AG08395 (cell line): Measurements from ENCODE around the gene NACC1.

Experiments
- DNase-seq: peaks from one replicate; pipeline ENCODE4 v3.0.0; 2012; ENCODE audit warnings: mixed read lengths, low spot score

NACC1 gene

DNA sequence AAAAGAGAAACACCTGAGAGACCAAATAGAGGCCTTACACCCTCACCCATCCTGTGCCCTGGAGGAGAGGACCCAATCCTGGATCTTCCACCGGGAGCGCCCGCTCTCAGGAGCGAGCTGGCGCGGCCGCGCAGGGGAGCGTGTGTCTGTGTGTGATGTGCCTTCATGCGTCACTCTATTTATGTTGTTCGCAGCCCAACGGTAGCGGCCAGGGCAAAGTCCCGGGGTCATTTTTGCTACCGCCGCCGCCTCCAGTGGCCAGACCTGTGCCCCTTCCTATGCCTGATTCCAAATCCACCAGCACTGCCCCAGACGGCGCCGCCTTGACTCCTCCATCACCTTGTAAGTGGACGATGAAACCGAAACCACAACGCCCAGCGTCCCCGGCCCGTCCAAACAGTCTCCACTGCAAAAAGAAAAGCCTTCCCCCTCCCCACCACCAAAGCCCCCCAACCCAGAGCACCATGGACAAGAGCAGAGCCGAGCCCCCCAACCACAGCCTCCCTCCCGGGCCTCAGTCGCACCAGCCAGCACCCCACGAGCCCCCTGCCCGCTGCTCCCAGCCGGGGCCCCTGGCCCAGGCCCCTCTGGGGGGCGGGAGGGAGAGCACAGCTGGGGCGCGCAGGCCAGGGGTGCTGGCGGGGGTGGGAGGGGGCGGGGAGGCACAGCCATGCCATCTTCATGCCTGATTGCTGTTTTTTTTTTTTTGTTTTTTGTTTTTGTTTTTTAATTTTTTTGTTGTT, 30.1 kb upstream of the NACC1 start:
- DNase-seq: no peak

DNA sequence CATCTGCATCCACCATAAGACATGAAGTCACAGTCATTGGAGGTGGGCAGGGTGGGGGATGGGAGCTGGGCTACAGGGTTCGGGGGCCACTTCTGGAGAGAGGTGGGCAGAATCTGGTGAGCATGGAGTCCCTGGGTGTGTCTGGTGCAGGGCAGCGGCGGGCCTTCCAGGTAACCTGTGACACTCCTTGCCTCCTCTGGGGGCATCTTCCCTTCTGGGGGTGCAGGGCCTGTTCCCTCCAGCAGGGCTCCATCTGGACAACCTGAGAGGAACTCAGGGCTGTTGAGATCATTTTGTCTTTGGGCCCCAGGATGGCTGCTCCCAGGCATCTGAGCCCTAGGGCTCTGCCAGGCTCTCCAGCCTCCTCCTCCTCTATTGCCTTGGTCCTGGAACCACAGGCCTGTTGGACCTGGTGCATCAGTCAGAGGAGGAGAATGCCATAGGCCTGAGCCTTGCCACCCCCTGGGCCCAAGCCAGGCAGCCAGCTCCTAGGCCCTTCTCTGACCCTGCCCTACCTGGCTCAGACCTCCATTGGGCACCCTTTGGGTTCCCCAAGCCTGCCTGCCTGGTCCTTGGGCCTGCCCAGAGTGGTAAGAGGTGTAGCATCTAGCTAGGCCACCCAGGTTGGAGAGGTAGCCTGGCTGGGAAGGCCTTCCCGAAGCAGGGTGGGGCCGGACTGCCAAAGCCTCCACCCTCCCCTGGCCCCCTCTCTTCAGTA, 28.8 kb upstream of the NACC1 start:
- DNase-seq: no peak

DNA sequence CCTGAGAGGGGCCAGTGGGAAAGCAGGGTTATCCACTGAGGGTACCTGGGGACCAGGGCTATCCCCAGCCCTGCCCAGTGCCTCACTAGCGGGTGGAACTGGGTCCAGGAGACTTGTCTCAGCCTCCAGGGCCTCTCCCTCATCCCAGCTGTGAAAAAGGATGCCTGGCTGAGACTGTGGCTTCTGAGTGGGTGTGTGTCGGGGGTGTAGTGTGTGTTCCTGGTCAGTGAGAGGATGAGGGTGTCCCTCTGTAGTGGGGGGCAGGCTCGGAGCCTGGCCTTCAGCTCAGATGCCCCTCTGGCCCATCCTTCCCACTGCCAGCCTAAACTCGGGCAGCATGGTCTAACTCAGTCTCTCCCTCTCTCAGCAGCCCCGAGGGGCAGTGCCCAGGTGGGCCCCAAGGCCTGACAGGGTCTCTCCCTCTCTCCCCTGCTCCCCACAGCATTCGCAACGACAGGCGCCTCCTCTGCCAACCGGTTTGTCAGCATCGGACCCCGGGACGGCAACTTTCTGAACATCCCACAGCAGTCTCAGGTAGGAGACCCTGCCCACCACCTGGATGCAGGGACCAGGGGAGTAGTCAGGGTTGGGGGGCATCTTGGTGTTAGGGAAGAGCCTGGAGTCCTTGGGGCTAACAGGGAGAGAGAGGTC, 28.1 kb upstream of the NACC1 start:
- DNase-seq: no peak

DNA sequence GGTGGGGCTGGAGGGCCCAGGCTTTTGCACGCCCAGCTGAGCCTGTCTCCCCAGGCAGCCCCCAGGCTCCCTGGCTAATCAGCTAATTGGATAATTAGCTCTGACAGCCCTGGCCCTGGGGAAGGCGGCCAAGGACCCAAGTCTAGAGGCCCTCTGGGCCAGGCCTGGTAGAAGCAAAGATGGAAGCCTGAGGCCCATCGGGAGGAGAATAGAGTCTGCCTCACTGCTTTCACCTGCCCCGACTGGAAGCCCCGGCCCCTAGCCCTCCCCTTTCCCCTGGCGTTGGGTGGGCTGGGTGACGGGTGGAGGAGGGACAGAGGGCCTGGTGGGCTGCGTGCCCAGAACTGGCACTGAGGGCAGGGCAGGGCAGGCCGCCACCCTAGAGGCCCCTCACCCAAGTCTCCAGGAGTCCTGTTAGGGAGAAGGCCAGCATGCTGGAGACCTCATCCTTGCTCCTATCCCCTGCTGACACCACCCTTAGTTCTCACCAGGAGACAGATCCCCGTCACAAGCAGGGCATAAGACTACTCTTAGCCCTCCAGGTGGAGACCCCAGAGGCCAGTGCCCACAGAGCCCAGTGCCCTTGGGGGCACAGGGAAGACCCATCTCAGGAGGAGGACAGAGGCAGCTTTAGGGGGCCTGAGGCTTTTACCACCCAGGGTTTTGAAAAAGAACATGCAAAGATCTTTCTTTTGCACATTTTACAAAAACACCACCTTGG, 27.4 kb upstream of the NACC1 start:
- DNase-seq: no peak

DNA sequence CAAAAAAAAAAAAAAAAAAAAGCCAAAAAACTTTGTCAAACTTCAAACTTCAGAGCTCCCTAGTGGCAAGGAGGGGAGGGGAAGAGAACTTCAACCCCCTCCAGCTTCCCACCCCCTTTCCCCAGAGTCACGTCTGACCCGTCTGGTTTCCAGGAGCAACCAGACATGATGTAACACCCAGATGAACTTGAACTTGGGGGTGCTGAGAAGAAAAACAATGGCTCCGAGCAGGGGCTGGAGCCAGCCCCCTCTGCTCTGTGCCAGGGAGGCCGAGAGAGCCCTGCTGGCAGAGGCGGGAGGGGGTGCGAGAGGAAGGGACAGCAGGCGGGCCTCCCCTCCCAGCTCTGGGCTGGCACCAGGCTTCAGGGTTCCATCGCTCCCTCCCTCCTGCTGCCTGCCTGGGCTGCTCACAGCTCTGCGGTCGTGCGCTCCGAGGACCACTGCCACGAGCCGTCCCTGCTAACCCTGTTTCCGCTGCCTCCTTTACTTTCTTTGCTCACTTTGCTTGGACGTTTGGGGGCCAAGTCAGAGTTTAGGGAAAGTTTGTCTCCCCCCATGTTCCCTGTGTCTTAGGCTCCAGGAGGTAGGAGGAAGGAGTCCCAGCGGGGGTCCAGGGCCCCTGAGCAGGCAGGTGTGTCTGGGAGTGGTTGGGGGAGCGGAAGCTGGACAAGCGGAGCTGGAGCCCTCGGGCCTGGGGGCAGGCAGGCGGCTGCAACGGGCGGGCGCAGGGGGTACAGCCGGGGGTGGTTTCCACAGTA, 26.5 kb upstream of the NACC1 start:
- DNase-seq: peak; percentile 75

DNA sequence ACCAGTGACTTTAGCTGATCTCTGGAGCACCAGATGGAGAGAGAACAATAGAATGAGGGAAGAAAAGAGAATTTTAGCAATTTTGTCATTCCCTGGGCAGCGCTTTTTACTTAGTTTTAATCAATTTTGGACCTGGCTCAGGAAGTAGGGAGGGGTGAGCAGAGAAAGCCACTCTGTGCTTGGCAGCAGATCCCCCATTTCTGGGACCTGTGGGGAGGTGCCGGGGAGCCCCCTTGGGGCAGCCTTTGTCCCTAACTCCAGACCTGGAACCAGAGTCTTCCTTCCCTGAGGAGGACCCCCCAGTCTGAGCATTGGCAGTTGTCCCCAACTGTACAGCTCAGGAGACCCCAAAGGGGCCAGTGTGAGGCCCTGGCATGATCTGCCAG, 25.9 kb upstream of the NACC1 start:
- DNase-seq: no peak

DNA sequence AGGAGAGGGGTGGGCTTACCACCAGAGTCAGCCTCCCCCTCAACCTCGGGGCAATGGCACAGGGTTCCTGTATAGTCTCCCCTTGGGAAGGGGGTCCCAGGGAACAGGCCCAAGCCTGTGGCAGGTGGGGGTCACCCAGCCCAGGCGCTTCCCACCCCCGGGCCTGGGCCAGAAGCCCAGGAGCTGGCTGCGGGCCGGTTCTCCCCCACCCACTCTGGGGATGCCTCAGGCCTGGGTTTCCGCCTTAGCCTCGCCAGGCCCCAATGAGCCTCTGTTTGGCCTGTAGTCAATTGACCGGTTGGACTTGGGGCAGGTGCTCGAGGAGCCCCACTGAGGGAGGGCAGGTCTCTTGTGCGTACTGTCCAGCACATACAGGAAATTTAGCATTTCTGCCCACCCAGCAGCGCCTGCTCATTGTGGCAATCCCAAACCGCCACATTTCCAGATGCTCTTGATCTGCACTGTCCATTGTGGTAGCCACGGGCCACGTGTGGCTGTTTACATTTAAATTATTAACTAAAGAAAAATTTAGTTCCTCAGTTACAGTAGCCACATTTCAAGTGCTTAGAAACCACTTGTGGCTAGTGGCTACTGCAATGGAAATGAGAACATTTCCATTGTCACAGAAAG, 25.3 kb upstream of the NACC1 start:
- DNase-seq: no peak

GRCh38 chr19:13093407-13094105, 24.5 kb upstream of the NACC1 start:
- DNase-seq: peak; percentile 91

- DNase-seq: no peak
Measured at GRCh38 chr19:13094106-13094504, 24.0 kb upstream of the NACC1 start.

DNA sequence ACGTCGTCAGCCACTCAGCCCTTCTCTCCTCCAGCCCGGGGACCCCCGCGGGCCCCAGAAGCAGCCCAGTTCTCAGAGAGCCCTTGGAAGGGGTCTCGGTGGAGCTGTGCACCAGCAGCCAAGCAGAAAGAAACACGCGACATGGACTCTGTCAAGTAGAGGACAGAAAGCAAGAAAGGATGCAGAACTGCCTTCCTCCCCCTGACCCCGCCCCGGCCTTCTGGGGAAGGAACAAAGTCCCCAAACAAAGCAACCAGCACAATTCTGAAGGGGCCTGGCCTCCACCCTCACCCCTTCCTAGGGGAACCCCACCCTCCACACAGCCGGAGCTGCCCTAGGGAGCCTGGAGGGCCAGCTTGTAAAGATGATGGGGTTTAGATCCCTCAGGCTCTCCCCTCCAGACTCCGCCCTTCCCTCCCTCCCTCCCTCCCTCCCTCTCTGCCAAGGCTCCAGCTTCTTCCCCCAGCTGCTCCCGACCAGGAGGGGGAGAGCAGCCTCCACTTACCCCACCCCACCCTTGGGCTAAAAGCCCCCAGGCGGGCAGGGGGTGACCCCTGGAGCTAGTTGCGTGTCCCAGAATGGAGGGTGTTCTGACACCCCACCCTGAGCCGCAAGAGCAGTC, 23.2 kb upstream of the NACC1 start:
- no peak for DNase-seq

DNA sequence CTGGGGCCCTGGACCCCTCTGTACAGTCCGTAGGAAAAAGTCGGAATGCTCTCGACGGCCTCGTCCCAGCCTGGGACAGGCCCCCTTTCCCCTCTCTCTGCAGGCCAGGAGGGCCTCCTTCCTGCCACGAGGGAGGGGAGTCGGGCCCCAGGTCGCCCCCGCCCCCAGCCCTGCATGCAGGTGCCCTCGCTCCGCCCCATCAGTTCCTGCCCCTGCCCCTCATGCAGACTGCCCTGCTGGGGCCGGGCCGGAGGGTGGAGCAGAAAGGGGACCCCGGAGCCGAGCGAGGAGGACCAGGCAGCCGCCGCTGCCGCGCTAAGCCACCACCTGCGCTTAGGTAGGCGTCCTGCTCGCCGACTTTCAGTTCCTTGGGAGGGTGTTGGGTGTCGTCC, 22.7 kb upstream of the NACC1 start:
- no peak for DNase-seq

GRCh38 chr19:13095934-13096927, 21.8 kb upstream of the NACC1 start:
- DNase-seq: no peak

DNA sequence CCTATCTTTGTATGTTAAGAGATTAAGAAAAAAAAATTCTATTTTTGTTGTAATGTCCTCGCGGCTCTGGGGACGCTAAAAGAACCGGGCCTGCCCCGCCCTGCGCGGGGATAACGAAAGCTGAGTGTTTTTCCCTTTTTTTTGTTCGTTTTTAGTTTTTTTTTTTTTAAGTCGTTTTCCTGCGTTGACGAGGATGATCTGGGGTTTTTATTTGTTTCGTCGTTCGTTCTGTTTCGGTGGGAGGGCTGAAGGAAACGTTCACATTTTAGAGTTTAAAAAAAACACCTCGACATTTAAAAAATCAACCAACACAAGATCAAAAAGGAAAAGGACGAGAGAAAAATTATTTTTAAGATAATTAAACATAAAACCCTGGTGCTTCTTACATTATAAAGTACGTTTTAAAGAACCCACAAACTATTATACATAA, 21.0 kb upstream of the NACC1 start:
- DNase-seq: no peak

DNA sequence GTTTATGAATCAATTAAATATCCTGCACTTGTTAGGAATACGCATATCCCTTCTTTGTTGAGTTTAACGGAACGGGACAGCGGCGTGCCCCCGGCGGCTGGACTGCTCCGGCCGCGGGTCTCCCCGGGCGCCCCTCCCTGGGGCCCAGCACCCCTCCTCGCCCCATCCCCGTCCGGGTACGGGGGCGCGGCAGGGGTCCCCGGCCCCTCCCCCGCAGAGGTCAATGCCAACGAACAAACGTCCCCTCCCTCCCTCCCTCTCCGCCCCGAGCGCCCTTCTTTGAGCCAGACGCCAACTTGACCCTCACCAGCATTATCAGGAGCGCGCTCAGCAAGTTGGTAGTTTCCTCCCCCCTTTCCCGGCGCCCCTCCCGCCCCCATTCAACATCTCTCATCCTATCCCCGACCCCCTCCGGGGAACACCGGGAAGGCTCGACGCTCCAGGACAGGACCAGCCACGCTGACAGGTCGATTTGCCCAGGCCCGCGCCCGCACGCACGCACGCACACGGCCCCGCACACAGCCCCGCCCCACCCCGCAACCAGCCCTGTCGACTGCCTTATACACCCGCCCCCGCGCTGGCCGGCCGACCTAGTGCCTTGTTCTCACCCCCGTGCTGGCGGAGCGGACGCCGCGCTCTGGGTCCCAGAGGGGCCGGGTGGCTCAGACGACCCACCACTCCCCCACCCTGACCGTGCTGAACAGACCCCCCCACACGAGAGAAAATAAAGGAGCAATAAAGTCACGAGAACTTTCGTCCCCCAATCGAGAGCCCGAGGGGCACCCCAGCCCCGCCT, 20.4 kb upstream of the NACC1 start:
- DNase-seq: no peak

DNA sequence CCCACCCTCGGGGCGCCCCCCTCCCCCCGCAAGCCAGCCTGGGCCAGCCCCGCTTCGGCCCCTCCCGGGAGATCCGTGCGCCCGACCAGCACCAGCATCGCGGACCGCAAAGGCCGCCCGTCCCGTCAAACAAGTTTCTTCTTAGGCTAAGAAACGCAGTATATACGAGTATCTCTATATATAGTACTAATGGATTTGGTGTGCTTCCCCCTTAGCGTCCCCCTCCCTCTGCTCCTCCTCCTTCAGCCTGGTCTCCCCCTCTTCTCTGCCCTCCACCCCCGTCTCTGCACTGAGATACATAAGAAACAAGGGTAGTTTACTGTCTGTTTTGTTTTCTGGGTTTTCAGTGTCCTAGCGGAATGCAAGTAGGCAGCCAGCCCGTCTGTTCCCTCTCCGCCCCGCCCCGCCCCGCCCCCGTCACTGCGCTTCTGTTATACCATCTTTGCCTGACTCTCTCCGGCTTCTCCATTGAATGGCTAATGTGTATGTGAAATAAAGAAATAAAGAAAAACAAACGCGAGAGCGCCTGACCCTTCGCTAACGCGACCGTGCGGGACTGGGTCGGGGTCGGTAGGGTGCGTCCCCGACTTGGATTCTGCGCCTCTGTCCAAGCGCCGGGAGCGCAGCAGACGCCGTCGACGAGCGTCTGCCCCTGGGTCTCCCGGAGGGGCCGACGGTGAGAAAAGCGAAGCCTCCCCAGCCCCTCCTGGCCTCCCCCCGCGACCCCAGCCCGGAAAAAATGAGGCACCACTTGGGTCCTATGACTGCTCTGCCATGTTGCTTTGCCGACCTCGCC, 19.6 kb upstream of the NACC1 start:
- DNase-seq: peak; percentile 79

- DNase-seq: peak; percentile 66
Measured at GRCh38 chr19:13099073-13099999, 18.7 kb upstream of the NACC1 start.
